Fibroblast of villous mesenchyme (primary cell): ENCODE data around the gene MYO7B. TPM values are rescaled to one million over a fixed set of nuclear protein-coding genes. Genes with fewer than 3 reads are reported as not detected.

Source experiments
- DNase-seq: peaks from one replicate; pipeline ENCODE4 v3.0.0-alpha.2; 2010; ENCODE audit warnings: low read depth
- H3K4me3 ChIP-seq: 2 replicates; pipeline ENCODE4 v1.5.1; 2011; ENCODE audit warnings: low read depth, mild to moderate bottlenecking, low read length
- total RNA-seq: library from RNA; depleted of rRNA; stranded (reverse); fragments of >200 nt; gene quantifications from 2 replicates; pipeline ENCODE4 v1.2.3, GENCODE V29; 2012
- TF ChIP-seq, protein P1 (sequence below): IDR thresholded peaks from 2 replicates; pipeline ENCODE4 v1.5.1; 2012; ENCODE audit warnings: low read depth, mild to moderate bottlenecking, low read length; ENCODE audit not compliant: insufficient read depth

The MYO7B gene
- total RNA-seq, 1 donor = 0.86 TPM

DNA sequence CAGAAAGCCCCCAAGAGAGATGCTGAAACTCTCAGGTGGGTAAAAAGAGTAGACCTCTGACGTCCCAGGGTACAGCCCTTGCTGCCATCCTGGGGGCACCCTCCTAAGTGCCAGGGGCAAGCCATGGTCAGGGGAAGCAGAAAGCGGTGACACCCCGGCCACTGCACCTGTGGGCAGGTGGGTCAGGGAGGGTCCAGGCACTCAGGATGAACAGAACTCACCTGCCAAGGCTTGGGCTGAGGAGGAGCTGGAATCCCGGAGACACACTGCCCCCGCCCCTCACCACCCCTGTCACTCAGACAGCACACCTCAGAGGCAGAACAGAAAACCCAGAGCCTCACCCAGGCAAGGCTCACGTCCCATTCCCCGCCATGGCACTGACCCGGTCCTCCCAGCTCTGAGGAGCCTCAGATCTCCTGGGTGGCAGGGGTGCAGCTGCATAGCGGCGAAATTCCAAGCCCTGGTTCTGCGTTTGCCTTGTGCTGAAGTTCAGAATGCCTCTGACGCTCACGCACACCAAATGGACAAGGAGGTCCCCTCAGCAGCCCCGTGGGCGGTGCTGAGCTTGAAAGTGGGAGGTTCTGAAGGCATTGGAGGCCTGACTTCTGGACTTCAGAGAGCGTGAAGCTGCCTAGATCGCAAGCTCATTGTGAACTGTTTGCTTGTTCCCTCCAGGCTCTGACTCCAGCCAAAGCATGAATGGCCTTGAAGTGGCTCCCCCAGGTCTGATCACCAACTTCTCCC is 114.7 kb downstream of the MYO7B start:
- TF ChIP-seq, protein P1, sequence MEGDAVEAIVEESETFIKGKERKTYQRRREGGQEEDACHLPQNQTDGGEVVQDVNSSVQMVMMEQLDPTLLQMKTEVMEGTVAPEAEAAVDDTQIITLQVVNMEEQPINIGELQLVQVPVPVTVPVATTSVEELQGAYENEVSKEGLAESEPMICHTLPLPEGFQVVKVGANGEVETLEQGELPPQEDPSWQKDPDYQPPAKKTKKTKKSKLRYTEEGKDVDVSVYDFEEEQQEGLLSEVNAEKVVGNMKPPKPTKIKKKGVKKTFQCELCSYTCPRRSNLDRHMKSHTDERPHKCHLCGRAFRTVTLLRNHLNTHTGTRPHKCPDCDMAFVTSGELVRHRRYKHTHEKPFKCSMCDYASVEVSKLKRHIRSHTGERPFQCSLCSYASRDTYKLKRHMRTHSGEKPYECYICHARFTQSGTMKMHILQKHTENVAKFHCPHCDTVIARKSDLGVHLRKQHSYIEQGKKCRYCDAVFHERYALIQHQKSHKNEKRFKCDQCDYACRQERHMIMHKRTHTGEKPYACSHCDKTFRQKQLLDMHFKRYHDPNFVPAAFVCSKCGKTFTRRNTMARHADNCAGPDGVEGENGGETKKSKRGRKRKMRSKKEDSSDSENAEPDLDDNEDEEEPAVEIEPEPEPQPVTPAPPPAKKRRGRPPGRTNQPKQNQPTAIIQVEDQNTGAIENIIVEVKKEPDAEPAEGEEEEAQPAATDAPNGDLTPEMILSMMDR = no peak
- H3K4me3 ChIP-seq = no peak overlapping the region
- no peak for DNase-seq

DNA sequence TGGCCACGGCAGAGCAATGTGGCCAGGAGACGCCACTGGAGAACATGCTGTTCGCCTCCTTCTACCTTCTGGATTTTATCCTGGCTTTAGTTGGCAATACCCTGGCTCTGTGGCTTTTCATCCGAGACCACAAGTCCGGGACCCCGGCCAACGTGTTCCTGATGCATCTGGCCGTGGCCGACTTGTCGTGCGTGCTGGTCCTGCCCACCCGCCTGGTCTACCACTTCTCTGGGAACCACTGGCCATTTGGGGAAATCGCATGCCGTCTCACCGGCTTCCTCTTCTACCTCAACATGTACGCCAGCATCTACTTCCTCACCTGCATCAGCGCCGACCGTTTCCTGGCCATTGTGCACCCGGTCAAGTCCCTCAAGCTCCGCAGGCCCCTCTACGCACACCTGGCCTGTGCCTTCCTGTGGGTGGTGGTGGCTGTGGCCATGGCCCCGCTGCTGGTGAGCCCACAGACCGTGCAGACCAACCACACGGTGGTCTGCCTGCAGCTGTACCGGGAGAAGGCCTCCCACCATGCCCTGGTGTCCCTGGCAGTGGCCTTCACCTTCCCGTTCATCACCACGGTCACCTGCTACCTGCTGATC is 115.4 kb downstream of the MYO7B start:
- TF ChIP-seq, protein P1 = no peak
- no peak for DNase-seq
- H3K4me3 ChIP-seq = no peak overlapping the region

DNA sequence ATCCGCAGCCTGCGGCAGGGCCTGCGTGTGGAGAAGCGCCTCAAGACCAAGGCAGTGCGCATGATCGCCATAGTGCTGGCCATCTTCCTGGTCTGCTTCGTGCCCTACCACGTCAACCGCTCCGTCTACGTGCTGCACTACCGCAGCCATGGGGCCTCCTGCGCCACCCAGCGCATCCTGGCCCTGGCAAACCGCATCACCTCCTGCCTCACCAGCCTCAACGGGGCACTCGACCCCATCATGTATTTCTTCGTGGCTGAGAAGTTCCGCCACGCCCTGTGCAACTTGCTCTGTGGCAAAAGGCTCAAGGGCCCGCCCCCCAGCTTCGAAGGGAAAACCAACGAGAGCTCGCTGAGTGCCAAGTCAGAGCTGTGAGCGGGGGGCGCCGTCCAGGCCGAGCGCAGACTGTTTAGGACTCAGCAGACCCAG is 115.9 kb downstream of the MYO7B start:
- TF ChIP-seq, protein P1 = no peak
- DNase-seq = no peak
- no peak overlapping the region for H3K4me3 ChIP-seq

DNA sequence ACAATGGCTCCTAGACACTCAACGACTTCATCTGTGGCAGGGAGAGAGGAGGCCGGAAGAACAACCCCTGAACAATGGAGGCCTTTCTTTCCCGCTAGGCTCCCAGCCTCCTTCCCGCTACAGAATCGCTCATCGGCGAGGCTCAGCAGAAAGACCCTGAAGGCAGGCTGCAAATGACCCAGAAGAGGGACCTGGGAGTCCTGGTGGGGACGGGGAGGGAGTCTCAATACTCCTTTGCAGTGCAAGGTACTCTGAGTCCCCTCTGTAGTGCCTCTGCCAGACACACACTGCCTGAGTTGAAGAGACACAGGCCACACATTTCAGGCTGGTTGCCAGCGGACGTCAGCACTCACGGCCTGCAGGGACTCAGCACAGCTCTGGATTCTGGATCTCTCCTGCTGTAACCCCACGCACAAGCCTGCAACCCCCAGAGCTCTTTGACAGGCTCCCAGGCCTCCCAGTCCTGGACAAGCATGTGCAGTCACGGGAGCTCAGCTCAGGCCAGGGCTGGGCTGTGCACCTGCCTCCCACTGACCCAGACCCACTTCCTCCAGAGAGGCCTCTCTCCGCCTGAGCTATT is 116.6 kb downstream of the MYO7B start:
- peak; percentile 75 for DNase-seq
- H3K4me3 ChIP-seq = no peak overlapping the region
- TF ChIP-seq, protein P1 = no peak

DNA sequence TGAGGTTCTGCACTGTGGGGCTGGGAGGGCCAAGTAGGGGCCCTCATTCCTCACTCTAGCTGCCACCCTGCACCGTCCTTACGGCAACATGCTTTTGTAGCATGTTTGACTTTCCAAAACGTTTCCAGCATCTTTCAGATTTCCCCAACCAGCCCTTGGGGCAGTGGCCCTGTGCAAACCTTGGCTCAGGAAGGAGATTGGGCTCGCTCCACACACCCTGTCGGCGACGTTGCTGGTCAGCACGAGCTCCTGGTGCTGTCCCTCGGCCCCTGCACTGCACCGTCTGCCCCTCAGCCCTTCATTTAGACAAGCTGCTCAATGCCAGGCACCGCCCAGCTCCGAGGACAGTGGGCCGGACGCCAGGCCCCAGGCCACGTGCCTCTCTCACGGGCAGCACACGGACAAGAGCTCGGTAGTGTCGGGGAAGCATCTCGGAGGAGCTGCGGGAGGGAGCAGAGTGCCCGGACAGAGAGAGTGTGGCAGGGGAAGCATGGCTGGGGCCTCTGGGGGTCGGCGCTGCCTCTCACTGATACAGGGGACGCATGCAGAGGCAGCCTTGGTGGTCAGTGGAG is 117.4 kb downstream of the MYO7B start:
- DNase-seq = no peak
- no peak overlapping the region for H3K4me3 ChIP-seq
- TF ChIP-seq, protein P1 = no peak

DNA sequence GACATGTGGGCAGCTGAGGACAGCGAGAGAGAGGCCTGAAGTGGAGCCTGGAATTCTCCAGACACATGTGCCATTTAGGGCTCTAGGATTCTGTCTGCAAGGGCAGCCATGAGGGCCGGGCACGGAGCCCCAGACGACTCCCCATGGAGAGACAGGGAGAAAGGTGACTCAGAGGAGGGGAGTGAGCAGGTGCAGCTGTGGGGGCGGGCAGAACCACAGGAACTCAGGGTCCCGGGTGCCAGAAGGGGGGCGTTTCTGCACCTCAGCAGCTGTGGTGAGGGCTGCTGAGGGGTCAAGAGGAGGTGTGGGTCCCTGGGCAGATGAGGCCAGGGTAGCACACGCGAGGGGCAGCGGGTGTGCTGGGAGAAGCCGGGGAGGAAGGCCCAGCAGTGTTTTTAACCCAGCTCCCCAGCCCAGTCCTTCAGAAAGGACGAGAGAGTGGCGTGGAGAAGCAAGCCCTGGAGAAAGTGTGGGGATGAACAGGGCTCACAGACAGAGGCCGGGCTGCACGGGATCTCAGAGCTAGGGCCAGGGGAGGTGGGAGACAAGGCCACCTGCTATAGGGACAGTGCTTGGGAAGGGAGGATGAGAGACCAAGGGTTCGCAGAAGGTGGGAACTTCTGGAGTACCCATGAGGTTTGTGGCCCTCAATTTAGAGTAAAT is 118.1 kb downstream of the MYO7B start:
- no peak for DNase-seq
- TF ChIP-seq, protein P1 = no peak
- H3K4me3 ChIP-seq = no peak overlapping the region
